Hepatocyte (in vitro differentiated cells): Measurements from ENCODE around the gene KRT10.

ENCODE experiments used
- CTCF ChIP-seq: fragments of 200-600 bp; sonication (generic); IDR thresholded peaks from 2 replicates; pipeline ENCODE4 v1.5.1; 2016; ENCODE audit warnings: antibody characterized with exemption, mild to moderate bottlenecking; ENCODE audit not compliant: poor library complexity
- EZH2 ChIP-seq: fragments of 200-600 bp; sonication (generic); IDR thresholded peaks from 2 replicates; pipeline ENCODE4 v1.6.1; 2016; ENCODE audit warnings: antibody characterized with exemption, mild to moderate bottlenecking, borderline replicate concordance

- TF ChIP-seq EZH2 (no peak), CTCF (no peak)
These were observed 44.0 kb downstream of the KRT10 start for GRCh38 chr17:40778461-40778860.
